Astrocyte of the spinal cord (primary cell): ENCODE data around the gene GALNT13.

Experiments
- DNase-seq: peaks from one replicate; pipeline ENCODE4 v3.0.0; 2011; ENCODE audit warnings: low read depth, low spot score
- H3K4me3 ChIP-seq: 2 replicates; pipeline ENCODE4 v1.5.1; 2011; ENCODE audit warnings: low read depth, mild to moderate bottlenecking, low read length, moderate library complexity
- CTCF ChIP-seq: IDR thresholded peaks from 2 replicates; pipeline ENCODE4 v1.5.1; 2012; ENCODE audit warnings: low read depth, mild to moderate bottlenecking, low read length, inconsistent platforms
- in situ Hi-C: cut with HindIII; loops from 2 replicates; pipeline ENCODE4 v1.10.0; 2017; ENCODE audit warnings: low sequenced_read_pairs

Gene GALNT13

GRCh38 chr2:154400563-154401290 lies 529.0 kb downstream of the GALNT13 start:
- no peak for DNase-seq
- in situ Hi-C loops: no loop called here
- H3K4me3 ChIP-seq: no peak overlapping the region
- TF ChIP-seq CTCF: no peak

DNA sequence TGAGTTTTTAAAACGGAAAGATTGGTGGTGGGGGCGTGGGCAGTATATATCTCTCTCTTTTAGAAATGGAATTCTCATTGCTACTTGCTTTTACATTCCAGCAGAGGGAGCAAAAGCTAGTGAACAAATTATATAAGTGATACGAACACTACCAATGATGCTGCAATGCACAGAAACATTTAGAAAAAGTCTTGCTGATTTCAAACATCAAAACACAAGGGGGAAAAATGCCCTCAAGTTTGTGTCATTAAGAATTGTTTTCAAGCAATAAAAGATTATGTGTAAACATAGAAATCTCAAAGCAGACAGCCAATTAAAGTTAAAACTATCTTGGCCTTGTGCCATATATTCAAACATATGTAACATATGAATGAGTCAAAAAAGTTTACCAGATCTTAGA lies 530.5 kb downstream of the GALNT13 start:
- peak; percentile 33 for DNase-seq
- TF ChIP-seq CTCF: peak; percentile 50
- in situ Hi-C loops: no loop called here
- no peak overlapping the region for H3K4me3 ChIP-seq

GRCh38 chr2:154403242-154403790 lies 531.6 kb downstream of the GALNT13 start:
- no peak overlapping the region for H3K4me3 ChIP-seq
- in situ Hi-C loops: no loop called here
- DNase-seq: no peak
- TF ChIP-seq CTCF: no peak

GRCh38 chr2:154408786-154409185 lies 537.1 kb downstream of the GALNT13 start:
- no peak for TF ChIP-seq CTCF
- no peak for DNase-seq
- in situ Hi-C loops: no loop called here
- H3K4me3 ChIP-seq: no peak overlapping the region

DNA sequence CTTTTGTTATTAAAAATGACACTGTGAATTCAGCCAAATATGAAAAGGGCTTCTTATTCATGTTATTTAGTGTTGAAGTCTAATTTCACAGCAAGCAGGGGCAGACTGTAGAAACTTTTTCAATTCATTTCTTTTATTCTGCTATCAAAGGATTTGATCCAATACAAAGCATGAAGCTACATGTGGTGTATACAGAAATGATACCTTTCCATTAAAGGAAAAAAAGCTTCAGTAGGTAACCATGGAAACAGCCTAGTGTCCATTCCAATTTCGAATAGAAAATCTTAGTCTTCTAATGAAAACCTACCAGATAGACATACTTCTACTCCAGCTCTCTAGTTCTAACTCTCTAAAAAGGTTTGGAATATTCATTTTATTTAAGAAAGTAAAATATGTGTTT lies 550.5 kb downstream of the GALNT13 start:
- no peak for DNase-seq
- in situ Hi-C loops: no loop called here
- no peak for TF ChIP-seq CTCF
- no peak overlapping the region for H3K4me3 ChIP-seq

- TF ChIP-seq CTCF: no peak
- no peak overlapping the region for H3K4me3 ChIP-seq
- no peak for DNase-seq
- in situ Hi-C loops: no loop called here
These were observed 554.3 kb downstream of the GALNT13 start for GRCh38 chr2:154425994-154426393.

DNA sequence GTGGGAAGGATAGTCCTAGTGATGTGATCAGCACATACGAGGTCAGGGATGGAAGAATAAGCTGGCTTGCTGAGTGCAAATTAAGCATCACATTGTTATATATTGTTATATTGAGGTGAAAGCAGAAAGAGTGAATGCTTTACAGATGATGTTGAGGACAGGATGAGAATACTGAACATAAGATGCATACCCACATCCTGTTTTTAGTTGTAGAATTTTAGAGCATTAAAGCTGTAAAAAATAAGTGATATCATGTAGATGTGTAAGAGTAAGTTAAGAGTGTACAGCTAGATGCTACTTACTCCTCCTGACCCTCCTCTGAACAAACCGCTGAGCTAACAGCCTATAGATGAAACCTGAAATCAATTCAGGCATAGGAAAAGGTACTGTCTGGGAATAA lies 555.7 kb downstream of the GALNT13 start:
- no peak overlapping the region for H3K4me3 ChIP-seq
- no peak for DNase-seq
- in situ Hi-C loops: no loop called here
- no peak for TF ChIP-seq CTCF
